Suppressor macrophage (primary cell): ENCODE results near the gene GINS1.

ENCODE experiments used
- DNase-seq, 4 experiments: peaks; one replicate each; pipeline ENCODE4 v3.0.0-alpha.2; 2020 to 2022
- total RNA-seq, 17 experiments: gene quantifications; one replicate each; lab custom pipeline; 2026; ENCODE audit warnings: mixed read lengths in 6 of 17, inconsistent platforms in 3 of 17; lab: John Stamatoyannopoulos, UW

GINS1 gene
- 5.1 to 45.3 (median 24.2) reads per million in 17 experiments for total RNA-seq

DNA sequence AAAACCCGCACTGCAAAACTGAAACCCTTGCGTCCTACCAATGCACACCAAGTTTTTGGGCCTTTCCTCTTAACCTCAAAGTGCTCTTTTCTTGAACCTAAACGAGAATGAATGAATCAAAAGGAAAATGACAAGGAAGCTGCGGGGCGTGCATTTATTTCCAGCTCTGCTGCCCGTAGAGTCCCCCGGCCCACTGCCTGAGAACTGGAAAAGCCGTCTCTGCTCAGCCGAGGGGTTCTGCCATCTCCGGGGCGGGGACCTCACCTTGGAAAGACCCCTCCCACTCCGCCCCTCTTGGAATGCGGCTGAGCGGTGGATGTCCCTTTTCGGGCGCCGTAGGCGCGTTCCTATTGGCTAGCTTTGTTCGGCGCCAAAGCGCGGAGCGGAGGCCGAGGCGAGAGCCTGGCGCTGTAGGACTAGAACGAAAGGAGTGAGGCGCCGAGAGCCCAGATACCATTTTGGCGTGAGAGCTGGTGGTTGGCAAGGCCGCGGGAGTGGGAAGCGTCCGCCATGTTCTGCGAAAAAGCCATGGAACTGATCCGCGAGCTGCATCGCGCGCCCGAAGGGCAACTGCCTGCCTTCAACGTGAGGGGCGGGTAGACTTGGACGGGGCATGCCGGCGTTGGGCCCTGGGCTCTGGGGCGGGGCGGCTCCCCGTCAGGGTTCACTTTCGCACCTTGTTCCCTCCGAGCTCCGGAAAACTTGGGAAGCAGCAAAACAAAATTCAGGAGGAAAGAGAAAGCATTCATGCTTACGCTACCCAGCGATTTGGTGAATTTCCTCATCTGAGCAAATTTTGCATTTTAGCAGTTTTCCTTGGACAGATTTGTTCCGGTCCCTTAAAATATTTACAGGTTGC, at the start of gene GINS1:
TSS of gene GINS1 (plus strand) at position 363 of the 859 bp plus-strand sequence. CDS start at position 511, 148 bp downstream.
- DNase-seq, result peak; percentile 86 to 94 (median 88)

DNA sequence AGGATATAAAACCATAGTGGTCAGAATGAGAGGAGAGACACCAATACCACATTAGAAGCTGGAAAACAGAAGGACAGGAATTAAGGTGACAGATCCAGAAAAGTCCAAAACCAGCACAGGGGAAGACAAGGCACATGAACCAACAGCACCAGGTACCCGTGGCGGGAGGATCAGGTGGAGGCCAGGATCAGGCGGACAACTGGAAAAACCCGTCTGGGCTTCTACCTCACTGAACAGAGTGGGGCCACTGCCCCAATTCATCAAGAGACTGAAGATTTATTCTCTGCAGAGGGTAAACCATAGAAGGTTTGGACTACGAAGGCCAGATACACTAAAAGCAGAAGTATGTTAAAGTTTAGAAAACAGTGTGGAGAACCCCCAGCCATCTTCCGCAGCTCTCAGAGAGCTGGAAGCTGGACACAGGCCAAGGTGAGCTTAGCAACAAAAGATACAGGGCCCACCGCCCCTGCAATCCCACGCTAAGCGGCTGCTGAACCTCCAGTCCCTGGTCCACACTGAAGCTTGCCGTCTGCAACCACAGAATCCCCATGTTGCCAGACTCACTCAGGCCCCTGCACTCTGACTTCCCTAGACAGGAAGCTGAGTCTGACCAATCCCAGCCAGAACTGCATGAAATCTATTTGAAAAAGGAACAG, 46.7 kb upstream of the GINS1 start:
- DNase-seq, result peak; percentile 56 to 73 (median 68)

- no peak for DNase-seq
These were observed 46.2 kb upstream of the GINS1 start for GRCh38 chr20:25361287-25361683.

- DNase-seq, result no peak
These were observed 43.2 kb upstream of the GINS1 start for GRCh38 chr20:25364180-25364788.

DNA sequence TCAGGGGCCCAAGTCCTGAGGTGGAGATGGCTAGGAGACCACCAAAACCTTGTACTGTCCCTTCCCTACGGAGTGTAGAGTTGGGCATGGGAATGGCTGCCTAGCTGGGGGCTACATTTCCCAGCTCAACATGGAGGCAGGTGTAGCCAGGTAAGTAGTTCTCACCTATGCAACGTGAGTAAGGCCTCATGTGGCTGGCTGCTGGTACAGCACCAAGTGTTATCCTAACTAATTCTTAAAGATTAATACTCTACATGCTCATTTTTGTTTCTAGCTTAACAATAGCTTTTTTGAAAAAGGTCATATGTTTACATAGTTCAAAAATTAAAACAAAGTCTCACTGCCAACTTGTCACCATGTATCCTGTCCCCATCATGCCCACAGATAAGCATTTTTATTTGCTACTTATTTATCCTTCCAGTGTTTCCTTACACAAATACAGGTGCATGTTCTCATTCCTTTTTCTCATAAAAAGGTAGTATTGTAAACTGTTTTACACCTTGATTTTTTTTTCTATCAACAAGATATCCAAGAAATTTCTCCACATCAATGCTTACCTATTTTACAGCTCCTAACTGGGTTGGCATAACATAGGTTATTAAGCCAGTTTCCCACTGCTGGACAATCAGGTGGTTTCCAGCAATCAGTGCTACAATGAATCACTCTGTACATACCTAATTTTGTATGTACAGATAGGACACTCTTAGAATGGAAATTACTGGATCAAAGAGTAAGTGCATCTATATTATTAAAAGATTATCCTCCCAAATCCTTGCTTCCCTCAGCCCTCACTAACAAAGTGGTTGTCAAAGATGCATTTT, 42.4 kb upstream of the GINS1 start:
- no peak for DNase-seq

DNA sequence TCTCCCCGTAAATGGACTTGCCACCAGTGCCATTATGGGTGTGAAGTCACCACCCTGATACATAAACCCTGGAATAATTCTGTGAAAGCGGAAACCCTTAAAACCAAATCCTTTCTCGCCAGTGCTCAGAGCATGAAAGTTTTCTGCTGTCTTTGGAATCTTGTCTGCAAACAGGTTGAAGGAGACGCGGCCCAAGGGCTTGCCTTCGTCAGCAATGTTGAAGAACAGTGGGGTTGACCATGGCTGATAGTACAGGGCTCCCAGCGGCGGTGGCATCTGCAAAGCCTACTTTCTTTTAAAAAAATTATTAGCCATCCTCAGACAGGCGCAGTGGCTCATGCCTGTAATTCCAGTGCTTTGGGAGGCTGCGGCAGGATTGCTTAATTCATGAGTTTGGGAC, 38.9 kb upstream of the GINS1 start:
- no peak for DNase-seq

DNA sequence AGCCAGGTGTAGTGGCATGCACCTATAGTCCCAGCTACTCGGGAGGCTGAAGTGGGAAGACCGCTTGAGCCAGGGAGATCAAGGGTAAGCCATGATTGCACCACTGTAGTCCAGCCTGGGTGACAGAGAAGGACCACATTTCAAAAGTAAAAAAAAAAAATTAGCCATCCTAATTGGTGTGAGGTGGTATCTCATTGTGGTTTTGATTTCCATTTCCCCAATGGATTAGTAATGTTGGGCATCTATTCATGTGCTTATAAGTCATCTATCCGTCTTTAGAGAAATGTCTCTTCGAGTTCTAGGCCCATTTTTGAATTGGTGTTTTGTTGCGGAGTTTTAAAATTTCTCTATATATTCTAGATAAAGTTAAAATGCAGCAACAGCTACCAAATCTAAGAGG, 38.5 kb upstream of the GINS1 start:
- DNase-seq, result peak in 1 of 4 experiments; percentile 20

- DNase-seq, result peak in 3 of 4 experiments; percentile 41 to 54 (median 51)
These were observed 37.9 kb upstream of the GINS1 start for GRCh38 chr20:25369529-25369928.

DNA sequence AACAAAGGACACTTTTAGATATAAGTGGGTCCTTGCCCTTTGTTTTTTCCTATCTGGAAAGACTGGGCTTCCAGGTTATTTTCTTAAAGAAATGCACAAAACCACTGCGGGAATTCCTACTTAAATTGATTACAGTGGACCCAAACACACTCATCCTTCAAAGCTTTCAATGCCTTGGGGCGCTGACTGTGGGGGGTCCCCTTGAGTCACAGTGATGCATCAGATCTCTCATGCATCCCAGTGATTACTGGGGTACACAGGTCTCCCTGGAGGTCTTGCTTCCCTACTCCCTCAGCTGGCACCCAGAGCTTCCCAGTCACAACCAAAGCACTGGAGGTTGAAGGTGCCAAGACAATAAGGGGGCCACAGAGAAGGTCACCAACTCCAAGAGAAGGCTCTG, 37.5 kb upstream of the GINS1 start:
- DNase-seq, result no peak

DNA sequence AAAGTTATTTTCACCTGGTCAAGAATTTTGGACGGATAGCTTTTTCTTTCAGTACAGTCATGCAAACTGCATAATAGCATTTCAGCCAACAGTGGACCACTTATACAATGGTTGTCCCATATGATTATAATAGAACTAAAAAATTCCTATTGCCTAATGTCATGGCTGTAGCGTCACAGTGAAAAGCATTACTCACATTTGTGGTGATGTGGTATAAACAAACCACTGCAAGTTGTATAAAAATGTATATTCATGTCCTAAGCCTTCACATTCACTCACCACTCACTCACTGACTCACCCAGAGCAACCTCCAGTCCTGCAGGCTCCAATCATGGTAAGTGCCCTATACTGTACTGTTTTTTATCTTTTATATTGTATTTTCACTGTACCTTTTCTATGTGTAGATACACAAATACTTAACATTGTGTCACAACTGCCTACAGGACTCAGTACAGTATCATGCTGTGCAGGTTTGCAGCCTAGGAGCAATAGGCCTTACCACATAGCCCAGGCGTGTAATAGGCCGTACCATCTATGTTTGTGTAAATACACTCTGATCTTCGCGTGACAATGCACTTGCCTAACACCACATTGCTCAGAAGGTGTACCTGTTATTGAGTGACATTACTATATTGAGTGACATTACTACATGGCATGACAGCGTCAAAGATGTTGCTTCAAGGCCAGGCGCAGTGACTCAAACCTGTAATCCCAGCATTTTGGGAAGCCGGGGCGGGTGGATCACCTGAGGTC, 34.7 kb upstream of the GINS1 start:
- peak in 3 of 4 experiments; percentile 24 to 70 (median 41) for DNase-seq

DNA sequence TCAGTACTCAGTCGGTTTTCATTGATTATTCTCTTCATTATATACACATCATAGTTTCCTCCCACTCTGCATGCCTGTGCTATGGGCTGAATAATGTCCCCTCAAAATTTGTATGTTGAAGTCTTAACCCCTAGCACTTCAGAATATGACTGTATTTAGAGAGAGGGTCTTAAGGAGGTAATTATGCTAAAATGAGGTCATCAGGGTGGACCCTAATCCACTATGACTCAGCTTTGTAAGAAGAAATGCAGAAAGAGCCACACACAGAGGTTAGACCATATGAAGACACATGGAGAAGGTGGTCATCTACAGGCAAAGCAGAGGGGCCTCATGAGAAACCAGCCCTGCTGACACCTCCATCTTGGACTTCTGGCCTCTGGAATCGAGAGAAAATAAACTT, 32.6 kb upstream of the GINS1 start:
- DNase-seq, result no peak

DNA sequence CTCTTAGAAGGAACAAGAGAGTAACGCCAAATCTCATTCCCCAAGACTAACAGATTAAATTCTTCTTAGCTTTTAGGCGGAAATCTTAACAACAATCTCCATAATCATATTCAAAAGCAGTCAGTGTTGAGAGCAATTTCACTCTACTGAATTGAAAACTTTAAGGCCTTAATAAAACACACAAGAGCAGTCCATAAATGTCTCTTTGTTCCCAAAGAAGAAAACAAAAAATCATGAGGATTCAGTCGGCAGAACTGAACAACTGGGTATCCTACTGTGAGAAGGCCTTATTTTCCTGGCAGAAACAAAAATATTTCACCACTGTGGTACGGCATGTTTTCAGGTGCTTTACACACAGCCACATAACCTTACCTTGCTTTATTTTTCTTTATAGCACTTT, 31.2 kb upstream of the GINS1 start:
- DNase-seq, result no peak

- no peak for DNase-seq
These were observed 30.6 kb upstream of the GINS1 start for GRCh38 chr20:25376886-25377285.

DNA sequence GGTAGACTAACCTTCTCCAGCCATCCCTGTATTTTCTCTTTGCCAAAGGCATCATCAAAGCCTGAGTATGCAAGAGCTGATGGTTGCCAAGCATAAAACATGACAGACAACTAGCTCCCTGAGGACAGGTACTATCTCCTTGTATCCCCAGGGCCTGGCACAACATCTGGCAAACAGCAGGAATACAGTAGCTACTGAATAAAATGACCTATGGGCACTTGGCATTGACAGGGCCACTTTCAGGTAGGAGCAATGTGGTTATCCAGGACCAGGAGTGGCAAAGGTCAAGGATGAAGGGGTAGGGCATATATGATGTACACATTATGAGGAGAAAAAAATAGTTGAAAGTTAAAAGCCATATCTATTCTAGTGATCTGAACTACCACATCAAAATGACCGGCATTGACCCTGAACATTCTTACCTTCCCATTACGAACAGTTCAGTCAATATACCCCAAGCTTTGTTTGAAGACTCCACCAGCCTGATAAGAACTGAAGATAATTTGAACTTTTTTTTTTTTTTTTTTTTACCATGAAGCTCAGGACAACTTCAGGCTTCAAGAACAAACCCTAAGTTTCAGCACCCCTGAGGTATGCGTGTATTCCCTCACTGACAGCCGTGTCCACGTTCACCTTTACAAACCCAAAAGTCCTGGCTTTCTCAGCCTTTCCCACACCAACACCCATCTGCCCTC, 29.1 kb upstream of the GINS1 start:
- DNase-seq, result no peak

DNA sequence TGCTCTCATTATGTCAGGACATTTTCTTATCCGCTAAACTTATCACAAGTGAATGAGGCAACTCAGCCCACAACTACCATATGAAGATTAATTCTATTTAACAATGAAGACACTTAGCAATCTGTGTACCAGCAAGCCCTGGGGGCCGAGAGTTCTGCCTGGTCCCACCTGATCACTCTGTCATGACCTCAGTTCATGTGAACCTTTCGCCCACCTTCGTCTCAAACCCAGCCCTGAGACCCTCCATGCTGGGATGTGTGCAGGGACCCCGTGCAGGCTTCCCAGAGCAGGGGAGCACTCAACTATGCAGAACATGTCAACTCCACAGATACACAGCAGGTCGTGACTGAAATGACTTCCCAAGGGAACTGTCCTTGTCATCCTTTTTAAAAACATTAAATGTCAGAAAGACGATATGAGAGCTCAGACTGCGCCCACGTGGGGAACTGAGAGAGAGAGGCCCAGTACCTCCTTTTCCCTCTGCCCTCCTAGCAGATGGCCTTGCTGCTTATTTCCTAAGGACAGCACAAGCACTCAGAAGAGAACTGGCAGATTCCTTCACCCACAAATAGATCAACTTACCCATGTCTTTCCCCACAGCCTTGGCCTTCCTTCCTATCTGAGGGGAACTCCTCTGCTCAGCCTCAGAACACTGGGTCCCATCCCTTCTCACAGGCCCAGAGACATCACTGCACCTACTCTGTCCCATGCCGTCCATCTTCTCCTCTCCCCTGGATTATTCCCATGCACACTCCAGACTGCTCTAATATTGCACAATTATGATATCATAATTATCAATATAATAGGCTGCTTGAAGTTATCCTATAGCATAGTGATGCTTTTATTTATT, 28.4 kb upstream of the GINS1 start:
- peak; percentile 15 to 47 (median 34) for DNase-seq

GRCh38 chr20:25380945-25381614, 26.4 kb upstream of the GINS1 start:
- no peak for DNase-seq

- no peak for DNase-seq
These were observed 24.6 kb upstream of the GINS1 start for GRCh38 chr20:25382704-25383370.

DNA sequence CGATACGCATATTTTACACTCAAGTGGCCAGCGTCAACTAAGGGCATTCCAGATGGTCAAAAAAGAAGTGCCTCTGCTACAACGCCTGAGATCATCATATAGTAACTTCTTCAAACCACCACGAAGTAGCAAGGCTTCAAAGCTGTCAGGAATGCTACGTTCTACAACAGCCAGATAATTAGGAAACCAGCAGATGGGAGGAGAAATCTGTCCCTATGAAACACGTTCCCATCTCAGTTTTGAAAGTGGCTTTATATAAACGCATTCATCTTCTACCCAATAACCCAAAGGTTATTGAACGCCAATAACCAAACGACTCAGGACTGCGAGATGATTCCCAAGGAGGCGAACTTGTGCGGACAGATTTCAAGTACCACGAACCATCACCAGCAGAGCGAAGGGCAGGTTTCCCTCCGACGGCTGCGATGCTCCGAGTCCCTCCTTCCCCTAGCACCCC, 18.0 kb upstream of the GINS1 start:
- DNase-seq, result peak; percentile 25 to 61 (median 34)
